PC-9 (cell line): ENCODE measurements around the gene FBXL5. TPM values are rescaled to one million over a fixed set of nuclear protein-coding genes. Genes with fewer than 3 reads are reported as not detected.

Experiments used
- BruUV-seq: library from RNA; stranded (reverse); fragments of 400-500 nt; replicated peaks from 2 replicates; lab custom pipeline; 2021; lab: Mats Ljungman, UMichigan
- CTCF ChIA-PET: fragments of 300-600 bp; sonication (Branson Sonifier 250); formaldehyde crosslinking; loops from one replicate; lab custom pipeline; 2022; ENCODE audit warnings: antibody characterized with exemption; lab: Charles Lee
- POLR2A ChIA-PET: fragments of 300-600 bp; sonication (Branson Sonifier 250); formaldehyde crosslinking; loops from one replicate; lab custom pipeline; 2022; ENCODE audit warnings: antibody characterized with exemption; ENCODE audit not compliant: unreplicated experiment; lab: Charles Lee
- DNase-seq, 2 experiments: peaks; one replicate each; pipeline versions ENCODE4 v3.0.0 to v3.0.0-alpha.2; 2015 to 2022; ENCODE audit warnings: mixed read lengths in 1 of 2
- H2AFZ ChIP-seq: fragments of 200-600 bp; sonication (generic); 2 replicates; pipeline ENCODE4 v1.8.1; 2017; ENCODE audit warnings: antibody characterized with exemption
- H3F3A ChIP-seq: fragments of 200-600 bp; sonication (generic); 2 replicates; pipeline ENCODE4 v1.8.1; 2017; ENCODE audit warnings: antibody characterized with exemption, mild to moderate bottlenecking, low read depth; ENCODE audit not compliant: insufficient read depth
- H3K27ac ChIP-seq: fragments of 200-600 bp; sonication (generic); 2 replicates; pipeline ENCODE4 v1.6.1; 2016; ENCODE audit warnings: mixed run types
- H3K27me3 ChIP-seq: fragments of 200-600 bp; sonication (generic); 2 replicates; pipeline ENCODE4 v1.6.1; 2016; ENCODE audit warnings: low read depth, mixed run types; ENCODE audit not compliant: insufficient read depth
- H3K36me3 ChIP-seq: fragments of 200-600 bp; sonication (generic); 2 replicates; pipeline ENCODE4 v1.6.1; 2016; ENCODE audit warnings: low read depth, mixed run types
- H3K4me1 ChIP-seq: fragments of 200-600 bp; sonication (generic); replicated peaks from 2 replicates; pipeline ENCODE4 v1.6.1; 2016; ENCODE audit warnings: mixed run types; ENCODE audit not compliant: insufficient read depth
- H3K4me2 ChIP-seq: fragments of 200-600 bp; sonication (generic); 2 replicates; pipeline ENCODE4 v1.6.1; 2017; ENCODE audit warnings: mixed run types
- H3K4me3 ChIP-seq: fragments of 200-600 bp; sonication (generic); 2 replicates; pipeline ENCODE4 v1.6.1; 2016; ENCODE audit warnings: mixed run types
- H3K79me2 ChIP-seq: fragments of 200-600 bp; sonication (generic); 2 replicates; pipeline ENCODE4 v1.6.1; 2017; ENCODE audit warnings: low read depth, mixed run types
- H3K9me2 ChIP-seq: fragments of 200-600 bp; sonication (generic); 2 replicates; pipeline ENCODE4 v1.8.1; 2017; ENCODE audit warnings: mild to moderate bottlenecking; ENCODE audit not compliant: insufficient read depth
- H3K9me3 ChIP-seq: fragments of 200-600 bp; sonication (generic); 2 replicates; pipeline ENCODE4 v1.8.1; 2016; ENCODE audit warnings: low read depth; ENCODE audit not compliant: insufficient read depth
- H4K20me1 ChIP-seq: fragments of 200-600 bp; sonication (generic); 2 replicates; pipeline ENCODE4 v1.8.1; 2017; ENCODE audit not compliant: insufficient read depth
- CTCF ChIP-seq: fragments of 200-600 bp; sonication (generic); conservative IDR thresholded peaks from 2 replicates; pipeline ENCODE4 v1.6.1; 2017; ENCODE audit warnings: mixed run types, antibody characterized with exemption, mild to moderate bottlenecking, moderate library complexity
- EZH2 ChIP-seq: fragments of 200-600 bp; sonication (generic); IDR thresholded peaks from 2 replicates; pipeline ENCODE4 v1.8.0; 2017; ENCODE audit warnings: antibody characterized with exemption, low read depth
- intact Hi-C: fragments of 100-400 bp; cut with micrococcal nuclease; formaldehyde crosslinking; loops from one replicate; pipeline ENCODE4 v1.10.0; 2022; ENCODE audit not compliant: unreplicated experiment
- total RNA-seq: library from RNA; stranded (reverse); gene quantifications from 2 replicates; pipeline ENCODE4 v1.2.3, GENCODE V29; 2021

Gene FBXL5
- total RNA-seq, 1 experiment from 2014 or later = 40.7 TPM

DNA sequence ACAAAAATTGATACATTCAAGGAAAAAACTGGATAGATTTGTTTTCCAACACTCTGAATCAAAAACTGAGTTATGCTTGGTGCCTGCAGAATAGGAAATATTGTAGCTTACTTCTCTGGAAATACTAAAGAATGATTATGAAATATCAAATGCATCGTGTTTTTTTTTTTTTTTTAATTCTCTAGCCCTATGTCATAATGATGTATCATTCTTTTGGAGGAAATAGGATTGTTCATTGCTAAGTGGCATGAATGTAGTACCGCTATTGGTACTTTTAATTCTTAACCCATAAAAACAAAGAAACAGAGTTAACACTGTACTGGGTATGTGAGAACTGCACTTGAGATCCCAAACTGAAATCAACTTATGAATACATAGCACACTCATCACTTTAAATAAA, 18.9 kb upstream of the FBXL5 start:
- H3K4me1 ChIP-seq = peaks cover 21% of the 10 kb centered on the region
- H3K27ac ChIP-seq = no peak overlapping the region
- H3K4me2 ChIP-seq = no peak overlapping the region
- ChIA-PET POLR2A (interaction anchor here (0.6 kb wide), 1 partner anchor 82 kb away, joined by 4 read pairs; no protein-coding TSS in a partner anchor), CTCF (no interaction called here)
- H4K20me1 ChIP-seq = no peaks in the 10 kb centered on the region
- intact Hi-C loops = no loop called here
- BruUV-seq = no TSS peak
- H3K9me2 ChIP-seq = no peaks in the 10 kb centered on the region
- DNase-seq = no peak
- H3K4me3 ChIP-seq = no peak overlapping the region
- peaks cover 64% of the 10 kb centered on the region for H3K79me2 ChIP-seq
- no peak for TF ChIP-seq CTCF
- no peak for TF ChIP-seq EZH2
- H3K36me3 ChIP-seq = no peaks in the 10 kb centered on the region; the same call in none of the 2 replicates
- 0 out of 2 replicates have a peak, but pooled peaks cover 10% of the 10 kb centered on the region for H3F3A ChIP-seq
- no peaks in the 10 kb centered on the region for H3K27me3 ChIP-seq
- H2AFZ ChIP-seq = no peak overlapping the region
- H3K9me3 ChIP-seq = no peaks in the 10 kb centered on the region

- DNase-seq = no peak
- H3K79me2 ChIP-seq = peaks cover 63% of the 10 kb centered on the region
- no peaks in the 10 kb centered on the region for H3K27me3 ChIP-seq
- H3K4me3 ChIP-seq = no peak overlapping the region
- intact Hi-C loops = no loop called here
- no peak overlapping the region for H2AFZ ChIP-seq
- H3K9me2 ChIP-seq = no peaks in the 10 kb centered on the region
- 0 out of 2 replicates have a peak, but pooled peaks cover 12% of the 10 kb centered on the region for H3F3A ChIP-seq
- no peaks in the 10 kb centered on the region for H3K9me3 ChIP-seq
- BruUV-seq = no TSS peak
- TF ChIP-seq CTCF (no peak), EZH2 (no peak)
- ChIA-PET CTCF (no interaction called here), POLR2A (interaction anchor here (0.6 kb wide), 1 partner anchor 82 kb away, joined by 4 read pairs; no protein-coding TSS in a partner anchor)
- H4K20me1 ChIP-seq = no peaks in the 10 kb centered on the region
- no peak overlapping the region for H3K27ac ChIP-seq
- peaks cover 3% of the 10 kb centered on the region for H3K36me3 ChIP-seq
- H3K4me1 ChIP-seq = peaks cover 17% of the 10 kb centered on the region; the same call in 1 of the 2 replicates
- no peak overlapping the region for H3K4me2 ChIP-seq
These were observed 18.2 kb upstream of the FBXL5 start for GRCh38 chr4:15673337-15673736.

DNA sequence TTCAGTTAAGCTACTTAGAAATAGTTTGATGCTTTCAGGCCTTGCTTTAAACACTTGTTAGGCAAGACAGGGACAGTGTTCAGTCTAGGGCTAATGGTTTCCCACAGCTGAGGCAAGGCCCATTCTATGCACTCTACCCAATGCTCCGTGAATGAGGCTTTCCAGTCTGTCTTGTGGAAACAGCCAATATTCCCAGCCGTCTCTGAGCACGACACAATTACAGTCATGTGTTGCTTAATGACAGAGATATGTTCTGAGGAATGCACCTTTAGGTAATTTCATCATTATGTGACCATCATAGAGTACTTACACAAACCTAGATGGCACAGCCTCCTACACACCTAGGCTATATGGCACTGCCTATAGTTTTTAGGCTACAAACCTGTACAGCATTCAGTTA, 16.9 kb upstream of the FBXL5 start:
- Histone ChIP-seq H3K9me3 (no peaks in the 10 kb centered on the region), H4K20me1 (no peaks in the 10 kb centered on the region), H3K36me3 (peaks cover 13% of the 10 kb centered on the region), H3K4me3 (no peak overlapping the region), H3K79me2 (peaks cover 54% of the 10 kb centered on the region), H3K27ac (no peak overlapping the region), H3K27me3 (no peaks in the 10 kb centered on the region), H3F3A (peaks cover 10% of the 10 kb centered on the region; the same call in 1 of the 2 replicates), H3K4me1 (peaks cover 4% of the 10 kb centered on the region; the same call in 1 of the 2 replicates), H3K4me2 (no peak overlapping the region), H2AFZ (no peak overlapping the region), H3K9me2 (no peaks in the 10 kb centered on the region)
- POLR2A ChIA-PET = no interaction called here
- CTCF ChIA-PET = no interaction called here
- TF ChIP-seq CTCF (no peak), EZH2 (no peak)
- no TSS peak for BruUV-seq
- DNase-seq = no peak
- intact Hi-C loops = no loop called here
